HG03575 (cell line): ENCODE data around the gene PAQR7.
"Not testable (repeated sequence)": the region's sequence is repeated elsewhere in the genome, so short reads cannot be mapped to it uniquely, and the experiment has no call there.

Experiments used
- ATAC-seq: cut with Tn5 transposase; IDR thresholded peaks from one replicate; pipeline ENCODE4 v1.9.1; 2021; ENCODE audit not compliant: unreplicated experiment, insufficient number of reproducible peaks, low FRiP score; ENCODE audit errors: extremely low read depth

The PAQR7 gene

GRCh38 chr1:25861316-25862286 lies 13.9 kb downstream of the PAQR7 start:
- ATAC-seq = no peak

GRCh38 chr1:25858906-25859789 lies 16.4 kb downstream of the PAQR7 start, which contains the start of gene AUNIP:
TSS of gene AUNIP (minus strand) at chr1:25859457. CDS start at chr1:25859357, 100 bp downstream.
- no peak for ATAC-seq

GRCh38 chr1:25858494-25858893 lies 17.0 kb downstream of the PAQR7 start:
- ATAC-seq = no peak

GRCh38 chr1:25856856-25857255 lies 18.7 kb downstream of the PAQR7 start:
- no peak for ATAC-seq

- ATAC-seq = no peak
Observed at GRCh38 chr1:25854554-25854953, 21.0 kb downstream of the PAQR7 start.

- no peak for ATAC-seq
Observed at GRCh38 chr1:25848531-25848930, 27.0 kb downstream of the PAQR7 start.

GRCh38 chr1:25847929-25848328 lies 27.6 kb downstream of the PAQR7 start:
- no peak for ATAC-seq

GRCh38 chr1:25845664-25846063 lies 29.8 kb downstream of the PAQR7 start:
- no peak for ATAC-seq

GRCh38 chr1:25844536-25845337 lies 30.8 kb downstream of the PAQR7 start:
- no peak for ATAC-seq

- ATAC-seq = no peak
Observed at GRCh38 chr1:25843483-25843882, 32.0 kb downstream of the PAQR7 start.

- not testable (repeated sequence) for ATAC-seq
Observed at GRCh38 chr1:25839808-25840207, 35.7 kb downstream of the PAQR7 start.

GRCh38 chr1:25837262-25837875 lies 38.1 kb downstream of the PAQR7 start:
- ATAC-seq = no peak

- ATAC-seq = no peak
Observed at GRCh38 chr1:25836695-25837094, 38.8 kb downstream of the PAQR7 start.

- ATAC-seq = no peak
Observed at GRCh38 chr1:25834894-25835293, 40.6 kb downstream of the PAQR7 start.

- ATAC-seq = no peak
Observed at GRCh38 chr1:25833158-25833557, 42.4 kb downstream of the PAQR7 start.

GRCh38 chr1:25832336-25833037 lies 43.0 kb downstream of the PAQR7 start:
- no peak for ATAC-seq

- no peak for ATAC-seq
Observed at GRCh38 chr1:25831569-25832196, 43.8 kb downstream of the PAQR7 start.
